Common myeloid progenitor, CD34-positive (primary cell): ENCODE results near the gene CCSER1.
"Not testable (repeated sequence)": the region's sequence is repeated elsewhere in the genome, so short reads cannot be mapped to it uniquely, and the experiment has no call there.

Experiments
- CTCF ChIA-PET: fragments of 350-600 bp; sonication (Branson Sonifier 250); formaldehyde crosslinking; loops from one replicate; lab custom pipeline; 2021; ENCODE audit warnings: antibody characterized with exemption; lab: Charles Lee
- POLR2A ChIA-PET: fragments of 350-600 bp; sonication (Branson Sonifier 250); formaldehyde crosslinking; loops from one replicate; lab custom pipeline; 2021; ENCODE audit warnings: antibody characterized with exemption; lab: Charles Lee
- DNase-seq, 3 donors: peaks; one replicate each; pipeline versions ENCODE4 v3.0.0 to v3.0.0-alpha.2; 2013
- H3K27ac ChIP-seq, 2 experiments: 1 replicate in 1 of 2; 2 replicates in 1 of 2; pipeline ENCODE4 v1.7.0; 2013; ENCODE audit warnings: inconsistent platforms in 2 of 2, low read length in 2 of 2, mild to moderate bottlenecking in 2 of 2, low read depth in 1 of 2, moderate library complexity in 1 of 2; ENCODE audit not compliant: severe bottlenecking in 2 of 2, insufficient read depth in 1 of 2, poor library complexity in 1 of 2
- H3K27me3 ChIP-seq, 5 experiments: replicated peaks in 2 of 5; 1 replicate in 3 of 5; 2 replicates in 2 of 5; pipeline versions ENCODE4 v1.6.1 to v1.7.0; 2013; ENCODE audit warnings: low read length in 4 of 5, mild to moderate bottlenecking in 2 of 5, moderate library complexity in 2 of 5, inconsistent platforms in 1 of 5; ENCODE audit not compliant: insufficient read depth in 5 of 5, control insufficient read depth in 4 of 5
- H3K36me3 ChIP-seq, 4 experiments: 1 replicate in 2 of 4; 2 replicates in 2 of 4; pipeline versions ENCODE4 v1.6.1 to v1.7.0; 2013; ENCODE audit warnings: low read length in 3 of 4, control low read depth in 1 of 4, mild to moderate bottlenecking in 1 of 4; ENCODE audit not compliant: control insufficient read depth in 4 of 4, insufficient read depth in 4 of 4
- H3K4me1 ChIP-seq, 4 experiments: 1 replicate in 3 of 4; 2 replicates in 1 of 4; pipeline versions ENCODE4 v1.6.1 to v1.7.1; 2013; ENCODE audit warnings: low read length in 3 of 4, mild to moderate bottlenecking in 3 of 4, control low read depth in 1 of 4, inconsistent platforms in 1 of 4, moderate library complexity in 1 of 4; ENCODE audit not compliant: control insufficient read depth in 4 of 4, insufficient read depth in 4 of 4; ENCODE audit errors: control extremely low read depth in 1 of 4
- H3K4me3 ChIP-seq, 7 experiments: 1 replicate in 4 of 7; 2 replicates in 3 of 7; pipeline versions ENCODE4 v1.5.1 to v1.7.0; 2013; ENCODE audit warnings: mild to moderate bottlenecking in 7 of 7, low read length in 6 of 7, moderate library complexity in 6 of 7, inconsistent platforms in 2 of 7, low read depth in 2 of 7, control low read depth in 1 of 7; ENCODE audit not compliant: insufficient read depth in 4 of 7, control insufficient read depth in 1 of 7; ENCODE audit errors: extremely low read depth in 1 of 7
- H3K9me3 ChIP-seq, 5 experiments: 1 replicate in 4 of 5; 2 replicates in 1 of 5; pipeline versions ENCODE4 v1.6.1 to v1.7.1; 2013; ENCODE audit warnings: low read length in 4 of 5, mild to moderate bottlenecking in 2 of 5, inconsistent platforms in 1 of 5, low read depth in 1 of 5, moderate library complexity in 1 of 5; ENCODE audit not compliant: control insufficient read depth in 4 of 5, insufficient read depth in 2 of 5; ENCODE audit errors: control extremely low read depth in 1 of 5
- WGBS: methylation state at CpG from one replicate; pipeline ENCODE4 v1.1.5; 2013; ENCODE audit not compliant: insufficient coverage; 5-methylcytosine and 5-hydroxymethylcytosine counted together

CCSER1 gene

DNA sequence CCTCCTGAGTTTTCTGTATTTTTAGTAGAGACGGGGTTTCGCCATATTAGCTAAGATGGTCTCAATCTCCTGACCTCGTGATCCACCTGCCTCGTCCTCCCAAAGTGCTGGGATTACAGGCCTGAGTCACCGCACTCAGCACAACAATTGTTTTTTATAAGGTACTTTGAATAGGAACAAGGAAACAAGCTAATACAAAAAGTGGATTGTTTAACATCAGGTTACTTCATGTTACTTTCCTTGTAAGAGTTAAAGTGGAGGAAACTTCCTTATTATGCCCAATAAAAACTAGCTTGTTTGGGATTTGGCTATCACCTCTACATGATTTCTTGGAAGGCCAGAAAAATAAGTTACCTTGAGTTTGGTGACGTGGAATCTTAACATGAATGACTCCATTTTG is 698.7 kb downstream of the CCSER1 start:
- H3K36me3 ChIP-seq = no peaks in the 10 kb centered on the region
- no peaks in the 10 kb centered on the region for H3K9me3 ChIP-seq
- no peak overlapping the region for H3K4me3 ChIP-seq
- H3K27me3 ChIP-seq = no peaks in the 10 kb centered on the region
- no peak for DNase-seq
- H3K27ac ChIP-seq = no peak overlapping the region
- ChIA-PET POLR2A (no interaction called here), CTCF (interaction anchor here (0.8 kb wide), 1 partner anchor 26 kb away, joined by 3 read pairs; no protein-coding TSS in a partner anchor)
- H3K4me1 ChIP-seq = no peaks in the 10 kb centered on the region
- no CpG with 5 or more reads among the region's 6 CpGs for WGBS

DNA sequence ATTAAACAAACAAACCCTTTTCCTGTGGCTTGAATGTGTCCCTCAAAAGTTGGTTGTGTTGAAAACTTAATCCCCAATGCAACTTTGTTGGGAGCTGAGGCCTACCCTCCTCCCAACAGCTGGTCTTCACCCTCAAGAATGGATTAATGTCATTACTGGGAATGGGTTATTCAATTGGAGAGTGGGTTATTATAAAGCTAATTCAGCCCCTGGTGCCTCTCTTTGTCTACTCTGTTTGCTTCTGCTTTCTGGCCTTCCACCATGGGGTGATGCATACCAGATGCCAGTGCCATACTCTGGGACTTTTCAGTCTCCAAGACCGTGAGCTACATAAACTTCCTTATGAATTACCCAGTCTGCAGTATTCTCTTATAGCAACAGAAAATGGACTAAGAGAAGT is 706.5 kb downstream of the CCSER1 start:
- no peaks in the 10 kb centered on the region for H3K4me1 ChIP-seq
- ChIA-PET POLR2A (no interaction called here), CTCF (interaction anchor here (1.1 kb wide), 1 partner anchor 11 kb away, joined by 4 read pairs; no protein-coding TSS in a partner anchor)

GRCh38 chr4:90837241-90837640 is 710.0 kb downstream of the CCSER1 start:
- WGBS = no CpG with 5 or more reads among the region's 1 CpG

More for the DNA sequence above, 706.5 kb downstream of the CCSER1 start:
- H3K9me3 ChIP-seq = no peaks in the 10 kb centered on the region
- no peak overlapping the region for H3K4me3 ChIP-seq
- no peaks in the 10 kb centered on the region for H3K27me3 ChIP-seq
- no CpG with 5 or more reads among the region's 1 CpG for WGBS
- H3K36me3 ChIP-seq = no peaks in the 10 kb centered on the region
- no peak for DNase-seq
- no peak overlapping the region for H3K27ac ChIP-seq

DNA sequence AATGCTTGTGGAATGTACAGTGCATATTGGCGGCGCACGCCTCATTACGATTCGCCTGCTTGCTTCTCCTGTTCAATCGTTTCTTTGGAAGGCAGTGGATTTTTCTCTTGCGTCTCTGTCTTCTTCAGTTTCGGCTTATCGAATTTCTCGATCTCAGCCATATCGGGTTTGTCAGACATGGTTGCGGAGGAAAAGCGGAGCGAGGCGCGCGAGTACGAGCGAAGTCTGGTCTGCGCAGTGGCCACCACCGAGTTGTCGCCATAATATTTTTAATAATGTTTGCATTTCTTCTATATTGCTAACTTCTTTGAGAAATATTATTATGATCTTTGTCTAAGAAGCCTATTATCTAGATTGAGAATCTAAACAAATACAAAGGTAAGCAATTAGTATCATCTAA is 711.7 kb downstream of the CCSER1 start:
- H3K4me3 ChIP-seq, H3K36me3 ChIP-seq, H3K9me3 ChIP-seq, H3K4me1 ChIP-seq, H3K27me3 ChIP-seq, H3K27ac ChIP-seq, DNase-seq, CTCF ChIA-PET, POLR2A ChIA-PET: not testable (repeated sequence)
- WGBS = 95% methylated on average over 4 of the region's 22 CpGs

More at GRCh38 chr4:90837241-90837640, 710.0 kb downstream of the CCSER1 start:
- H3K27me3 ChIP-seq = no peaks in the 10 kb centered on the region
- POLR2A ChIA-PET = no interaction called here
- no peaks in the 10 kb centered on the region for H3K36me3 ChIP-seq
- DNase-seq = no peak
- no peaks in the 10 kb centered on the region for H3K9me3 ChIP-seq
- H3K4me1 ChIP-seq = no peaks in the 10 kb centered on the region
- no peak overlapping the region for H3K27ac ChIP-seq
- CTCF ChIA-PET = interaction anchor here (0.6 kb wide), 1 partner anchor 307 kb away, joined by 3 read pairs; no protein-coding TSS in a partner anchor
- H3K4me3 ChIP-seq = no peak overlapping the region

DNA sequence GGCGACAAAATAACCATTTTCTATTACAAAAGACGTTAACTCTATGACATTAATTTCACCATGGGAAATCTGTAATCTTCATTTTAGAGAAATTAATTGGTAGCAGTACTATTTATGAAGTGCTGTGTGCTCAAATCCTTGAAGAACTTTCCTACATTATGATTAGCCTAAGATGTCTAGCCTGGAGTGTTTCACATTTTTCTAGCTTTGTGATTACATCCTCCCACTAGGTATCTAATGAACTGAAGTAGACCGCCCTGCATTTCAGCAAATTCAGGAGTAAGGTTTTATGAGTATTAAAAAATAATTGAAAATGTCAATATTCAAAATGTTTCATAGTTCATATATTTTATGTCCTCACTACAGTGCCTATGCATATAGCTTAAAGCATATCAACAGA is 713.1 kb downstream of the CCSER1 start:
- ChIA-PET POLR2A (no interaction called here), CTCF (no interaction called here)
- Histone ChIP-seq H3K4me3 (no peak overlapping the region), H3K9me3 (no peaks in the 10 kb centered on the region), H3K4me1 (peaks cover 0 to 1% (median under 1%) of the 10 kb centered on the region in 4 experiments), H3K27me3 (no peaks in the 10 kb centered on the region), H3K27ac (no peak overlapping the region), H3K36me3 (no peaks in the 10 kb centered on the region)
- no peak for DNase-seq
- no CpG with 5 or more reads among the region's 3 CpGs for WGBS

- Histone ChIP-seq H3K4me1 (peaks cover 0 to 4% (median 2%) of the 10 kb centered on the region in 4 experiments), H3K9me3 (no peaks in the 10 kb centered on the region), H3K4me3 (no peak overlapping the region), H3K27me3 (no peaks in the 10 kb centered on the region), H3K36me3 (no peaks in the 10 kb centered on the region), H3K27ac (no peak overlapping the region)
- no peak for DNase-seq
- ChIA-PET POLR2A (no interaction called here), CTCF (no interaction called here)
Observed at GRCh38 chr4:90840828-90841227, 713.6 kb downstream of the CCSER1 start.

DNA sequence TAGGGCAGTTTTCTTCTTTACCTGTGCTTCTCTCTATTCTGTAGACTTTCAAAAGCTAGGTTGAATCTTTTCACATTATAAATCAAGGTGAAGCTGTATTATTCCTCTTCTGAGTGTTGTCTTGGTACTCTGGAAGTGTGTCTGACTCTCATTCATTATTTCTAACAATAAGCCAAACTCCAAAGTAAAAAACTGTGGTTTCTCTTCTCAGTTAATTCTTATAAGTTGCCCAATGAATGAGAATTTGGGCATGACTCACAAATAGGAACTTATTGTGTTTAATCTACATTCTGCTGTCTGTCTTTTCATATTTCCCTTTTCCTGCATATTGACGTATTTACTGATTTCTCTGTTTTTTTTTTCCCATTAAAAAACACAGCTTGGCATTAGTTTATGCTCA is 714.5 kb downstream of the CCSER1 start:
- Histone ChIP-seq H3K27ac (no peak overlapping the region), H3K36me3 (no peaks in the 10 kb centered on the region), H3K4me3 (no peak overlapping the region), H3K4me1 (peaks cover 0 to 7% (median 2%) of the 10 kb centered on the region in 4 experiments), H3K9me3 (no peaks in the 10 kb centered on the region), H3K27me3 (no peaks in the 10 kb centered on the region)
- WGBS = no CpG with 5 or more reads among the region's 1 CpG
- POLR2A ChIA-PET = no interaction called here
- DNase-seq = peak in 2 of 3 donors; percentile 20 to 30
- CTCF ChIA-PET = interaction anchor here (0.7 kb wide), 1 partner anchor 480 kb away, joined by 3 read pairs; no protein-coding TSS in a partner anchor
